Measurements from ENCODE around the gene KREMEN1.

KREMEN1 gene

DNA sequence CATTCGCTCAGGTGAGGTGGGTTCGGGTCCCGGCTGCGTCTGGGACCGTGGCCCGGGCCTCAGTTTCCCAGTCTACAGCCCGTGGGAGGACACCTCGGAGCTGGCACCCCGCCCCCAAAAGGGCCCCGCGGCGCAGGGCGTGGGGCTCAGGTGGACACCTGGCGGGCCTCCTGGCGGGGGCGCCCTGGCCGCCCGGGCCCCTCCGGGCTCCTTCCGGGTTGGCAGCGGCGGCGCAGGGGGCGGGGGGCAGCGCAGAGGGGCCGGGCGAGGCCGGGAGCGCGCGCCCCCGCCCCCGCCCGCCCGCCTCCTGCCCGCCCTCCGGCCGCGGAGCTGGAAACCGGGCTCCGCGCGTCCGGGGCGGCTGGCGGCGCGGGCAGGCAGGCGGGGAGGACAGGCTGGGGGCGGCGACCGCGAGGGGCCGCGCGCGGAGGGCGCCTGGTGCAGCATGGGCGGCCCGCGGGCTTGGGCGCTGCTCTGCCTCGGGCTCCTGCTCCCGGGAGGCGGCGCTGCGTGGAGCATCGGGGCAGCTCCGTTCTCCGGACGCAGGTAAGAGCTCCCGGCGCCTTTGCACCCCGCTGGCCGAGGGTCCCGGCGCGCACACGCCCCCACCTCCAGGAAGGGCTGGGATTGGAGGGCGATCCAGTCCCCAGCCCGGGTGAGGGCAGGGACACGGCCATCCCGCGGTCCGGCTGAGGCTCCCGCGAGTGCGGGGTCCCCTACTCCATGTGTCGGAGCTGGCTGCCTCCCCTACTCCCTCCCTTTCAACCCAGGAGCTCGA lies 132.9 kb downstream of the KREMEN1 start, which contains the start of gene EMID1:
Gene EMID1 (plus strand): TSS at position 303 of the 778 bp plus-strand sequence. CDS start 143 bp downstream, at position 446.
- no peak for DNase-seq (ENCODE audit: low read depth in 2 of 2)

DNA sequence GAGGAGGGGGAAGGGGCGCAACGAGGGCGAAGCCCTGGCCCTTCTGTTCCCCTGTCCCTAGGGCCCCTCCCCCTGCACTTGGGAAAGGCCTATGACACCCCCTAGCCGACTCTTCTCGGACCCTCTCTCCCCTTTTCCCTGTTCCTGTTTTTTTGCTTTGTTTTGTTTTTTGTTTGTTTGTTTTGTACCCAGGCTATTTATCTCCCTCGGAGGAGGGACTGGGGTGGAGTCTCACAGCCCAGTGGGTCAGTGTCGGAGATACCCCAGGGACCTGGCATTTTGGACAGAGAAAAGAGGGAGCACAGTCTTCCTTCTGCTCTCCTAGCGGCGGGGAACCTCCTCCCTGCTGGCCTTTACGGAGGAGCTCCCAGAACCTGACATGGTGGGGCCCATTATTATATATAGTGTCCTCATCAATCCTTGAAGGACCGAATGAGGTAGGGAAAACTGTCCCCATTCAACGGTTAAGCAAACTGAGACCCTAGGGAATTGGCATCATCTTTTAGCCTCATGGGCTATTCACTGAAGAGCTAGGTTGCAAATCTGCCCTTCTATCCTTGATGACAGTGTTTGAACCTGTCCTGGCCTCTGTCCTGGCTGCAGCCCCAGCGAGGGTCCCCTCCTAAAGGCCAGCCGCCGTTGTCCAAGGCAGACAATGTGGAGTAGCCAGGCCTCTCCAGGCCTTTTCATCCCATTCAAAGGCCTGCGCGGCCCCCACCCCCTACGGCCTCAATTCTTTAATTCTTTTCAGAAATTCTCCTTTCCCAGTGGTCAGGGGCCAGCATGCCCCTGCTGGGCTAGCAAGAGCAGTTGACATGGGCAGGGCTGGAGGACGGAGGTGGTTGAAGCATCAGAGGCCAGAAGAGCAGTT lies 133.8 kb downstream of the KREMEN1 start:
- DNase-seq (ENCODE audit: low read depth in 2 of 2) = no peak

DNA sequence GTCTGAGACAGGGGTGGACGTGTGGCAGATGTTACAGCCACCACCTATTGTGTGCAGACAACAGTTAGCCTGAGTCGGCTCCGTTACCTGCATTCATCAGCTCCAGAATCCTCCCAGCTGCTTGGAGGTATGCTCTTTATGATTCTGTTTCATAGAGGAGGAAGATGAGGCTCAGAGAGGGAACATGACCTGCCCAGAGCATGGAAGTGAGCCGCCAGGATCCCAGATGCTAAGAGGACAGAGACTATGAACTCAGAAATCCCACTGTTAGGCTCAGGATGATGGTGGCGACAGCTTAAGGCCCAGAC lies 134.4 kb downstream of the KREMEN1 start:
- DNase-seq (ENCODE audit: low read depth in 2 of 2) = no peak

DNA sequence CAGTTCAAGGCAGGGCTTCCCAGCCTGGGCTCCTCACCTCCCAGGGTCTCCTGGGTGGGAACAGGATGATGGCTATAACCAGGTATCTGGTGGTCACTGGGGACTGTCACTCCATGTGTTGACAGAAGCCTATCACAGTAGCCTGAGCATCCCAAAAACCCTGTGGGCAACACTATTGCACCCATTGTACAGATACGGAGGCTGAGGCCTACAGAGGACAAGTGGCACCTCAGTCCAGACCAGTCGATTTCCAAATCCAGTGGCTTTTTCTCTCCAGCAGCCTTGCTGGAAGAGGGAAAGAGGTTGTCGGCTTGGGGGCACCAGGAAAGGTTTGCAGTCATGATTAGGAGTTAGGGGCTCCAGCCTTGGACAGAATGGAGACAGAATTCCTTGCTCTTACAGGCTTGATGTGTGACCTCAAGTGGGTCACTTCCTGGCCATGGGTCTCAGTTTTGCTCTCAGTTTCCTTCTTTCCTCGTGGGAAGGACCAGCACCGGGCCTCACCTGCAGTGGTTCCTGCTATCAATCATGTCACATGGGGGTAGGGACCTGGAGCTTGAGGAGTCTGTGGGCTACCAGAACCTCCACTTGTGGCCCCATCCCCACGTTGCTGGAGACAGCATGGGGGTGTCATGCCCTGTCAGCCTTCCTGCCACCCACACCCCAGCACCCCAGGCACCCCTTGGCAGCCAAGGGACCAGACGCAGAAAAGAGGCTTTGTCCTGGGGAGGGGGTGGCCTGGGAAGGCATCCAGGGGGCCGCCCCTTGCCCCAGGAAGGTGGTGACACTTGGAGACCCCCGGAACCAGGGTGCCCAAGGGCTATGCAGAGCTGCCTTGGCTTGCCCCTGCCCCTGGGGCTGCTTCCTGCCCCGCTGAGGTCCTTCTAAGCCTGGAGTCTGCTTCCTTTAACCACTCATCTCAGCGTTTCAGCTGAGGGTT lies 135.0 kb downstream of the KREMEN1 start:
- no peak for DNase-seq (ENCODE audit: low read depth in 2 of 2)

DNA sequence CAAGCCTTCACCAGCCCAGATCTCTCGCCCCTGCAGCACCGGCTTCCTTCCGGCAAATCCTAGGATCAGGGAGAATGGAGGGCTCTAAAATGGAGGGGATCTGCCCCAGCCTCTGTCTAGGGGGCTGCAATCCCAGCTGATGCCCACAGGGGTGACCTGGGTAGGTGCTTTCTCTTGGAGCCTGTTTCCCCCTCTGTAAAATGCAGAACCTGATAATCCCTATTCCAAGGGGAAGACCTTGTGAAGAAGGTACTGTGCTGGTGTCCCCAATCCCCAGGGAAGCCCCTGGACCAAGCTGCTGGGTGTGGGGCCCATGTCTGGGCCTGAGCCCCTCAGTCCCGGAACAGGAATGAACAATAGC lies 135.6 kb downstream of the KREMEN1 start:
- DNase-seq (ENCODE audit: low read depth in 2 of 2) = no peak

DNA sequence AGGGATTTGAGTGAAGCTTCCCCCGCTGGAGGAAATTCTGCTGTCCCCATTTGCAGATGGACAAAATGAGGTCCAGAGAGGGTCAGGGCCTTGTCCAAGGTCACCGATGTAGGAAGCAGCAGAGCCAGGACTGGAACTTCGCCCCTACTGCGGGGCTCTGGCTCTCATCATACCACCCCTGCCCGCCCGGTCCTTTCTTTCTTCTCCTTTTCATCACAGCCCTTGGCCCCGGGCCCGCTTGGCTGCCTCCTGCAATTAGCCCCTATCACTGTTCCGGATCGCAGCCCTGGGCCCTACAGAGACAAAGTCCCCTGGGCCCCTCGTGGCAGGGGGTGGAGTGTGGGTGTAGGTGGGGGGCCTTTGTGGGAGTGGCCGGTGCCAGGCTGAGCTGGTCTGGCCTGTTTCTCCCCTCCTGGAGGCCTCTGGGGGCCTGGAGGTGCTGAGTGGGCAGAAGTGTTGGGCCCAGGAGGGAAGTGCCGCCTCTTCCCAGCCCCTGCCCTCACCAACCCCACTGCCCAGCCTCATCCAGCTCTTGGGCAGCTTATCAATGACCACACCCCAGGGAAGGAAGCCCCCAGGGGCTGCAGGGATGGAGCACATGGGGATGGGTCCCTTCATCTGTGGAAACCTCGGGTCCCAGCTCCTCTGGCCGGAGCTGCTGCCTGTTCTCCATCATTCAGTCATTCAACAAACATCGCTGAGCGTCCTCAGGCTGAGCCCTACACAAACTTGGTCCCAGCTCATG lies 136.2 kb downstream of the KREMEN1 start:
- DNase-seq (ENCODE audit: low read depth in 2 of 2) = no peak

DNA sequence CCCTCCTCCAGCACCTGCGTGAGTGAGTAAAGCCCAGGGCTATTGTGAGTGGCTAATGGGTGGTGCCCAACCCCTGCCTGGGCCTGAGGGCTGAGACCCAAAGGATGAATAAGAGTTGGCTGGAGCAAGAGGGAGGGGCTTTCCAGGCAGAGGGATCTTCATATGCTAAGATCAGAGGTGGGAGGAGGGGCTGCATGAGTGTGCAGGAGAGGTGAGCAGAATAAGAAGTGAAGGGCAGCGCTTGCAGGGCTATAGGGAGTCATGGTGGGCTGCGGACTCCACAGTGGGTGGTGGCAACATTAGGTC lies 136.7 kb downstream of the KREMEN1 start:
- no peak for DNase-seq (ENCODE audit: low read depth in 2 of 2)

DNA sequence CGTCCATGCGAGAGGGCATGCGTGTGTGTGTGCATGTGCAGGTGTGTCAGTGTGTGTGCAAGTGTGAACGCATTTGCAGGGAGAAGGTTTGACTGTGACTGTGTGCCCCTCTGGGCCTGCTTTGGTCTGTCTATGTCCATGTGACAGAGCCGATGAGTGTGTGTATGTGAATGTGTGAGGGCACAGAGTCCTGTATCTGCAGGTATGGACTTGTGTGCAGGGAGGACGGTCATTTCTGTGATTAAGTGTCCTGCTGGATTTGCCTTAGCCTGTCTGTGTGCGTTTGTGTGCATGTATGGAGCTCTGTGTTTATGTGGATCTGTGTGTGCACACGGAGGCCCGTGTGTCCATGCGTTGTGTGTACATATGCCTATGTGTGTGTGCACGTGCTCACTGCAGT lies 138.2 kb downstream of the KREMEN1 start:
- no peak for DNase-seq (ENCODE audit: low read depth in 2 of 2)

DNA sequence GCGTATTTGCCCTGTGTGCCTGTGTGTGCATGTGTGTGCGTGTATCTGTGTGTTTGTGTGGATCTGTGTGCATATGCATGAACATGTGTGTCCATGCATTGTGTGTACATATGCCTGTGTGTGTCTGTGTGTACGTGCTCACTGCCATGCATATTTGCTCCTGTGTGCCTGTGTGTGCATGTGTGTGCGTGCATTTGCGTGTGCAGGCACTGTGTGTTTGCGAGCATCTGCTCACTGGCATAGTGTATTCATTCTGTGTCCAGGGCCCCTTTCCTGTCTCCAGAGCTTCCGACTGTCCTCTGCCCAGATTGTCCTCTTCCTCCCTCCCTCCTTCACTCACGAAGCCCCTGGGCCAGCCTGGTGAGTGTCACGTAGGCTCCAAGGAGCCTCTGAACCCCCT lies 138.6 kb downstream of the KREMEN1 start:
- no peak for DNase-seq (ENCODE audit: low read depth in 2 of 2)

DNA sequence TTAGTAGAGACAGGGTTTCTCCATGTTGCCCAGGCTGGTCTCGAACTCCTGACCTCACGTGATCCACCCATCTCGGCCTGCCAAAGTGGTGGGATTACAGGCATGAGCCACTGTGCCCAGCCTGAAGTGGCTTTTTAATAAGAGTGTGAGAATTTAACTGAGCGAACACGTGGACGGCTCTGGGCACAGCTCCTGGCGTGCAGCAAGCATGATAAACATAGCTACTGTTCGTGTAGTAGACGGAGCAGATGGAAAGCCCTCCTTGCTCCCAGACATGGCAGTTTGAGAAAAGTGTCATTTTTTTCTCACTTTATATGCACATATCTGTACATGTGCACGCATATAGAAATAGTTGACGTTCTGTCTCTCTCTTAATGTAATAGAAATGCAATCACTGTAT lies 139.9 kb downstream of the KREMEN1 start:
- no peak for DNase-seq (ENCODE audit: low read depth in 2 of 2)

DNA sequence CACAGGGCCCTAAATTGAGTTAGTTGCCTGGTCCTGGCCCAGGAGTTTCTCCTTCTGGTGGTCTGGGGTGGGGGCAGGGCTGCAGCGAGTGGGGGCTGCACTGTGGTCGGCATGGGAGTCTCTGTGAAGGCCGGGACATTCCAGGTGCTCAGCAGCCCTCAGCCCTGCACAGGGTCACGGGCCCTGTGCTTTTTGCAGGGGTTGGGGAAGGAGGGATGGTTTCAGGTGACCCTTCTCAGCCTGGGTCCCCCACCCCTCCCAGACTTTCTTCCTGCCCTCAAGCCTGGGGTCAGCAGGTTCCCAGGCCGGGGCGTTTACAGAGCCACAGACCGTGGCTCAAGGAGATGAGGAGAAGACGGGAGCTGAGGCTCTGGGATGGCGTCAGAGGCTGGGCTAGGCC lies 140.7 kb downstream of the KREMEN1 start:
- no peak for DNase-seq (ENCODE audit: low read depth in 2 of 2)

DNA sequence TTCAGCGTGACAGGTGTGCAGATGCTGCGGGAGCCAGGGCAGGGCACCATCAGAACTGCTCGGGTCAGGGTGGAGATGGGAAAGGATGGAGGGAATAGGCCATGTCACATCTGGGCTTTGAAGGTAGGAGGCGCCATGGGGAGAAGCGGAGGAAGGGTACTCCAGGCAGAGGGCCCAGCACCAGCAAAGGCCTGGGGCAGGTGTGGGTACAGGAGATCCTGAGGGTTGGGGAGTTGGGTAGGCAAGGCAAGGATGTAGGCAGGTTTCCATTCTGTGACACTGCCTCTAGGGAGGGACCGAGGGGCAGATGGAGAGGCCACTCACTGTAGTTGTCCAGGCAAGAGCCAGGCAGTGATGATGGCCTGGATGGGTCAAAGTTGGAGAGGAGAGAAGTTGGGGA lies 141.4 kb downstream of the KREMEN1 start:
- no peak for DNase-seq (ENCODE audit: low read depth in 2 of 2)

DNA sequence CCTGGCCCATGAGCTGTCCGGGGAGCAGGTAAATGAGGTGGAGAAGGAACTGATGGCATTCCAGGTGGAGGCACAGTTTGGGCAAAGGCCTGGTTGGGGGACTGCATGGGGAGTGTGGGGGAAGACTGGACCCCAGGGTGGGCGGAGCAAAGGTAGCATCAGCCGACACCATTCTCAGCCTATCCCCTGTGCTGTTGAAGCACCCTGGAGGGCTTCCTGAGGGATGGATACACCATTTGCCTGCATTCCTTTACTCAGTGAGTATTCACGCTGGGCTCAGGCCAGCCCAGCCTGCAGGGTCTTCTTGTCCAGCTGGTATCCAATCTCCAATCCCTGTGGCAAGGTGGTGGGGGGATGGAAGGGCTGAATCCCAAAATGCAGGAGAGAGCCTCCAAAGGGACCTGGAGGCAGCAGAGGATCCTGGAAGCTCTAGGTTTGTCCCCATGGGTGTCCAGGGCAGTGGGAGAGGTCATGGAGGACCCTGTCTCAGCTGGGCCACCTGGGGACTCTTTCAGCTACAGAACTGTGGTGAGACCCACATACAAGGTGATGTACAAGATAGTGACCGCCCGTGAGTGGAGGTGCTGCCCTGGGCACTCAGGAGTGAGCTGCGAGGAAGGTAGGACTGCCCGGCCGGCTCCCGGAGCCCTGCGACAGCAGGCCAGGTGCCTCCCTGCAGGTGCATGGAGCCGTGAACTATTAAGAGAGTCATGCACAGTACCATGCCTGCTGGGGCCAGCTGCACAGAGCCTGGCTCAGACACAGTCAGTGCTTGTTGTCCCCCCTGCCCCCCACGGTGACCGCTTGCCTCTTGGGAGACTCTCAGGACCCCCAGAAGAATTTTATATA lies 142.4 kb downstream of the KREMEN1 start:
- DNase-seq (ENCODE audit: low read depth in 2 of 2) = no peak

DNA sequence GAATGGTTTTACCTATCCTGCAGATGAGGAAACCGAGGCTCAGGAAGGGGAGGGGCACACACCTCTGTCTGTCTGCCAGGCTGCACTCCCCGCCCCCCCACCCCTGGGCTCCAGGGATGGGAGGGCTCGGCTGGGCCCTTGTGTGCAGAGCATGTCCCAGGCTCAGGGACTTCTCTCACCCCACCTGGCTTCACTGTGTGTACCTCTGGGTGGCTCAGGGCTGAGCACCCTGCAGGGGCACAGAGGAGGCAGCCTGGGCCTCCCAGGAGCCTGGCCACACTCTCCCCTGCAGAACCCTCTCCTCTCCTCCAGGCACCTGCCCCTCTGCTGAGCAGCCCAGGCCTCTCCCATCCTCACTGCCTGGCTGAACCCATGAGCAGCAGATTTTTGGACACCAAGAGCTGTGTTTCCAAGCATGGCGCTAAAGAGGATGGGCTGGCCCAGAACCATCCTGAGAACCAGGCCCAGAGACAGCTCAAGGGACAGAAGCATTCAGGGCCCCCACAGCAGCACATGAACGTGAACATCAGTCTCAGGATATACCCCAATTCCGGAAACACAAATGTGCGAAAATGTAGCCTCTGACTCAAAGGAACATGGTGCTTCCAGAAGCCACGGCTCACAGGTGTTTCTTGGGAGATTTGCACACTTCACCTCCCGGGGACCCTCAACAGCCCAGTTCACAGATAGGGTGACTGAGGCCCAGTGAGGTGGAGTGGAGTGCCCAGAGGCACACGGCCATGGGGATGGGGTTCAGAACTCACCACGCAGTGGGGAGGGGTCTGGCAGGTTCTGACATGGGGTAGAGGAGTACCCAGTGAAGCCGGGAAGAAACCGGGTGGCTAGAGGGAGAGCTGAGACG lies 143.4 kb downstream of the KREMEN1 start:
- DNase-seq (ENCODE audit: low read depth in 2 of 2) = no peak

DNA sequence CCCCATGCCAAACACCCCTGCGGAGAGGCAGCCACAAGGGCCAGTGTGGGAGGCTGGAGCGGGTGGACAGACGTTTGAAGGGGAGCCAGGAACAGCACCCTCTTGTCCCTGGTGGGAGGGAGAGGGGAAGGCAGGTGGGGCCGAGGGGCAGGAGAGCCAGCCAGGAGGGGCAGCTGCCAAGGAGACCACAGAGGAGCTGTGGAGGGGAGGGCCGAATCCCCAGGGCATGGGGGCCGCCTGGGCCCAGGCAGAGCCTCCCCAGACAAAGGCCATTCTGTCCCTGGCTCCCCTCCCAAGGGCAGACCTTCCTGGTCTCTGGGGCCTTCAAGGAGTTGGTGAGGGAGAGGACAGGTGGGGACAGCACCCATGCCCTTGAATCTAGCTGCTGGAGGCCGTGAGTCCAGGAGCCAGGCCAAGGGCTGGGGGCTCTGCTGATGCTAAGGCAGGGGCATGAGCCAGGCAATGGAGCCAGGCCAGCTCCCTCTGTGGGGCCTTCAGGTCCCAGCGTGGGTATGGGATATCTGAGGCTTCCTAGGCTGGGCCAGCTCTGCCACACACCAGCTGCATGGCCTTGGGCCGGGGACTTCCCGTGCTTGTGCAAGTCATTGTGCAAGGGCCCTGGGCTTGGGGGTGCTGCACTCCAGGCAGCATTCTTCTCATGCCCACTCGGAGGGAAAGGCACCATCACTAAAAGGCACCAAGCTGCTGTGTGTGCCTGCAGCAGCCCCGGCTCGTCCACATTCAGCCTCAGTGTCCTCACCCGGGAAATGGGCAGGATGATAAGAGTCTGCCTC lies 144.2 kb downstream of the KREMEN1 start:
- DNase-seq (ENCODE audit: low read depth in 2 of 2) = no peak
